HAP-1 (cell line): ENCODE results near the gene DERA.
"Not testable (repeated sequence)": the region's sequence is repeated elsewhere in the genome, so short reads cannot be mapped to it uniquely, and the experiment has no call there.

Source experiments
- DNase-seq, 2 experiments: peaks; one replicate each; pipeline ENCODE4 v3.0.0-alpha.2; 2016 to 2020; ENCODE audit warnings: low spot score in 2 of 2
- H3K27me3 ChIP-seq: fragments of 250-450 bp; sonication (Bioruptor Pico); 2 replicates; pipeline ENCODE4 v1.5.1; 2020; ENCODE audit warnings: low read depth, mild to moderate bottlenecking, moderate library complexity
- H3K36me3 ChIP-seq: fragments of 250-450 bp; sonication (Bioruptor Pico); replicated peaks from 2 replicates; pipeline ENCODE4 v1.5.1; 2020; ENCODE audit warnings: mild to moderate bottlenecking
- H3K4me1 ChIP-seq: fragments of 250-450 bp; sonication (Bioruptor Pico); 2 replicates; pipeline ENCODE4 v1.5.1; 2020; ENCODE audit warnings: mild to moderate bottlenecking
- H3K4me3 ChIP-seq: fragments of 250-450 bp; sonication (Bioruptor Pico); 2 replicates; pipeline ENCODE4 v1.5.1; 2020; ENCODE audit warnings: mild to moderate bottlenecking, moderate library complexity
- H3K9me3 ChIP-seq: fragments of 250-450 bp; sonication (Bioruptor Pico); 2 replicates; pipeline ENCODE4 v1.5.1; 2020; ENCODE audit warnings: mild to moderate bottlenecking, moderate library complexity
- in situ Hi-C: fragments of 300-500 bp; cut with MboI; formaldehyde crosslinking; loops from 3 replicates; pipeline ENCODE4 v1.14.3; 2020; ENCODE audit warnings: low sequenced_read_pairs, inconsistent platforms, mixed read lengths

DERA gene

GRCh38 chr12:15924956-15925355 lies 13.8 kb downstream of the DERA start:
- Histone ChIP-seq H3K27me3 (no peaks in the 10 kb centered on the region), H3K4me3 (no peak overlapping the region), H3K9me3 (no peaks in the 10 kb centered on the region), H3K4me1 (peaks cover 14% of the 10 kb centered on the region), H3K36me3 (no peaks in the 10 kb centered on the region)
- in situ Hi-C loops: no loop called here
- no peak for DNase-seq

GRCh38 chr12:15928346-15928745 lies 17.2 kb downstream of the DERA start:
- Histone ChIP-seq H3K4me3 (no peak overlapping the region), H3K27me3 (no peaks in the 10 kb centered on the region), H3K9me3 (no peaks in the 10 kb centered on the region), H3K36me3 (no peaks in the 10 kb centered on the region), H3K4me1 (peaks cover 13% of the 10 kb centered on the region)
- DNase-seq: no peak
- in situ Hi-C loops: no loop called here

GRCh38 chr12:15928870-15929571 lies 17.9 kb downstream of the DERA start:
- in situ Hi-C loops: no loop called here

GRCh38 chr12:15931590-15932053 lies 20.5 kb downstream of the DERA start:
- in situ Hi-C loops: no loop called here
- no peak for DNase-seq
- Histone ChIP-seq H3K36me3 (no peaks in the 10 kb centered on the region), H3K4me3 (no peak overlapping the region), H3K4me1 (peaks cover 9% of the 10 kb centered on the region), H3K9me3 (no peaks in the 10 kb centered on the region), H3K27me3 (no peaks in the 10 kb centered on the region)

More at GRCh38 chr12:15928870-15929571, 17.9 kb downstream of the DERA start:
- no peak overlapping the region for H3K4me3 ChIP-seq
- H3K4me1 ChIP-seq: peaks cover 9% of the 10 kb centered on the region
- no peak for DNase-seq
- no peaks in the 10 kb centered on the region for H3K27me3 ChIP-seq
- H3K36me3 ChIP-seq: no peaks in the 10 kb centered on the region
- H3K9me3 ChIP-seq: no peaks in the 10 kb centered on the region

- H3K4me3 ChIP-seq: no peak overlapping the region
- DNase-seq: no peak
- peaks cover 9% of the 10 kb centered on the region for H3K4me1 ChIP-seq
- no peaks in the 10 kb centered on the region for H3K36me3 ChIP-seq
- H3K27me3 ChIP-seq: no peaks in the 10 kb centered on the region
- in situ Hi-C loops: no loop called here
- H3K9me3 ChIP-seq: no peaks in the 10 kb centered on the region
Measured at GRCh38 chr12:15932327-15932726, 21.2 kb downstream of the DERA start.

GRCh38 chr12:15932971-15933370 lies 21.8 kb downstream of the DERA start:
- Histone ChIP-seq H3K4me1 (peaks cover 9% of the 10 kb centered on the region), H3K36me3 (no peaks in the 10 kb centered on the region), H3K27me3 (no peaks in the 10 kb centered on the region), H3K9me3 (no peaks in the 10 kb centered on the region), H3K4me3 (no peak overlapping the region)
- no peak for DNase-seq
- in situ Hi-C loops: no loop called here

GRCh38 chr12:15933751-15934150 lies 22.6 kb downstream of the DERA start:
- in situ Hi-C loops: no loop called here
- no peaks in the 10 kb centered on the region for H3K36me3 ChIP-seq
- peaks cover 9% of the 10 kb centered on the region for H3K4me1 ChIP-seq
- H3K9me3 ChIP-seq: no peaks in the 10 kb centered on the region
- H3K4me3 ChIP-seq: no peak overlapping the region
- H3K27me3 ChIP-seq: no peaks in the 10 kb centered on the region
- DNase-seq: no peak

GRCh38 chr12:15936751-15937150 lies 25.6 kb downstream of the DERA start:
- no peak for DNase-seq
- no peaks in the 10 kb centered on the region for H3K4me1 ChIP-seq
- no peaks in the 10 kb centered on the region for H3K27me3 ChIP-seq
- no peaks in the 10 kb centered on the region for H3K36me3 ChIP-seq
- in situ Hi-C loops: no loop called here
- no peak overlapping the region for H3K4me3 ChIP-seq
- no peaks in the 10 kb centered on the region for H3K9me3 ChIP-seq

GRCh38 chr12:15937902-15938301 lies 26.8 kb downstream of the DERA start:
- H3K4me1 ChIP-seq: no peaks in the 10 kb centered on the region
- no peaks in the 10 kb centered on the region for H3K9me3 ChIP-seq
- no peak for DNase-seq
- H3K4me3 ChIP-seq: no peak overlapping the region
- H3K36me3 ChIP-seq: no peaks in the 10 kb centered on the region
- H3K27me3 ChIP-seq: no peaks in the 10 kb centered on the region
- in situ Hi-C loops: no loop called here

- DNase-seq: no peak
- Histone ChIP-seq H3K36me3 (no peaks in the 10 kb centered on the region), H3K9me3 (no peaks in the 10 kb centered on the region; the same call in 1 of the 2 replicates), H3K27me3 (no peaks in the 10 kb centered on the region), H3K4me1 (no peaks in the 10 kb centered on the region), H3K4me3 (no peak overlapping the region)
- in situ Hi-C loops: no loop called here
Measured at GRCh38 chr12:15939111-15939510, 28.0 kb downstream of the DERA start.

GRCh38 chr12:15942475-15942874 lies 31.3 kb downstream of the DERA start:
- H3K27me3 ChIP-seq: no peaks in the 10 kb centered on the region
- H3K36me3 ChIP-seq: no peaks in the 10 kb centered on the region
- no peaks in the 10 kb centered on the region for H3K4me1 ChIP-seq
- in situ Hi-C loops: no loop called here
- DNase-seq: no peak
- H3K4me3 ChIP-seq: no peak overlapping the region
- no peaks in the 10 kb centered on the region; the same call in 1 of the 2 replicates for H3K9me3 ChIP-seq

GRCh38 chr12:15943519-15943918 lies 32.4 kb downstream of the DERA start:
- H3K36me3 ChIP-seq, in situ Hi-C loops, H3K27me3 ChIP-seq, DNase-seq, H3K9me3 ChIP-seq, H3K4me1 ChIP-seq, H3K4me3 ChIP-seq: not testable (repeated sequence)

- H3K4me1 ChIP-seq, H3K4me3 ChIP-seq, in situ Hi-C loops, H3K36me3 ChIP-seq, H3K9me3 ChIP-seq, H3K27me3 ChIP-seq, DNase-seq: not testable (repeated sequence)
Measured at GRCh38 chr12:15948461-15948860, 37.3 kb downstream of the DERA start.

- no peak overlapping the region for H3K4me3 ChIP-seq
- H3K27me3 ChIP-seq: no peaks in the 10 kb centered on the region
- no peaks in the 10 kb centered on the region; the same call in 1 of the 2 replicates for H3K36me3 ChIP-seq
- no peaks in the 10 kb centered on the region for H3K9me3 ChIP-seq
- no peak for DNase-seq
- no peaks in the 10 kb centered on the region for H3K4me1 ChIP-seq
- in situ Hi-C loops: no loop called here
Measured at GRCh38 chr12:15955281-15955680, 44.1 kb downstream of the DERA start.

GRCh38 chr12:15956010-15956409 lies 44.9 kb downstream of the DERA start:
- no peak for DNase-seq
- Histone ChIP-seq H3K4me3 (no peak overlapping the region), H3K4me1 (no peaks in the 10 kb centered on the region), H3K9me3 (no peaks in the 10 kb centered on the region), H3K27me3 (no peaks in the 10 kb centered on the region), H3K36me3 (no peaks in the 10 kb centered on the region; the same call in 1 of the 2 replicates)
- in situ Hi-C loops: no loop called here
